Endothelial cell of umbilical vein (primary cell): Measurements from ENCODE around the gene MAN2B2.

ENCODE experiments used
- CTCF ChIP-seq, 2 donors: IDR thresholded peaks; 1 replicate in 1 of 2; 2 replicates in 1 of 2; pipeline ENCODE4 v1.5.1; 2011; ENCODE audit warnings: low read length in 2 of 2, mild to moderate bottlenecking in 2 of 2, moderate library complexity in 2 of 2, control low read depth in 1 of 2, inconsistent platforms in 1 of 2, low read depth in 1 of 2; ENCODE audit not compliant: insufficient read depth in 1 of 2; ENCODE audit errors: extremely low read depth in 1 of 2
- EZH2 ChIP-seq: IDR thresholded peaks from 2 replicates; pipeline ENCODE4 v1.6.1; 2012; ENCODE audit warnings: borderline replicate concordance, low read depth, mild to moderate bottlenecking, moderate library complexity, low read length, inconsistent platforms; ENCODE audit not compliant: severe bottlenecking
- FOS ChIP-seq: IDR thresholded peaks from 2 replicates; pipeline ENCODE4 v1.6.1; 2011; ENCODE audit warnings: mild to moderate bottlenecking, low read length, moderate library complexity, borderline replicate concordance; ENCODE audit not compliant: insufficient read depth
- MAX ChIP-seq: IDR thresholded peaks from 2 replicates; pipeline ENCODE4 v1.6.1; 2011; ENCODE audit not compliant: insufficient read depth, insufficient read length
- MYC ChIP-seq: IDR thresholded peaks from one replicate; pipeline ENCODE4 v1.6.1; 2011; ENCODE audit warnings: mild to moderate bottlenecking, low read depth, low read length
- POLR2A ChIP-seq: IDR thresholded peaks from 2 replicates; pipeline ENCODE4 v1.6.1; 2012; ENCODE audit warnings: low read depth, mild to moderate bottlenecking, control low read depth, low read length
- POLR2AphosphoS5 ChIP-seq: IDR thresholded peaks from 2 replicates; pipeline ENCODE4 v1.6.1; 2012; ENCODE audit warnings: low read depth, mild to moderate bottlenecking, control low read depth, low read length, moderate library complexity; ENCODE audit not compliant: insufficient read depth

DNA sequence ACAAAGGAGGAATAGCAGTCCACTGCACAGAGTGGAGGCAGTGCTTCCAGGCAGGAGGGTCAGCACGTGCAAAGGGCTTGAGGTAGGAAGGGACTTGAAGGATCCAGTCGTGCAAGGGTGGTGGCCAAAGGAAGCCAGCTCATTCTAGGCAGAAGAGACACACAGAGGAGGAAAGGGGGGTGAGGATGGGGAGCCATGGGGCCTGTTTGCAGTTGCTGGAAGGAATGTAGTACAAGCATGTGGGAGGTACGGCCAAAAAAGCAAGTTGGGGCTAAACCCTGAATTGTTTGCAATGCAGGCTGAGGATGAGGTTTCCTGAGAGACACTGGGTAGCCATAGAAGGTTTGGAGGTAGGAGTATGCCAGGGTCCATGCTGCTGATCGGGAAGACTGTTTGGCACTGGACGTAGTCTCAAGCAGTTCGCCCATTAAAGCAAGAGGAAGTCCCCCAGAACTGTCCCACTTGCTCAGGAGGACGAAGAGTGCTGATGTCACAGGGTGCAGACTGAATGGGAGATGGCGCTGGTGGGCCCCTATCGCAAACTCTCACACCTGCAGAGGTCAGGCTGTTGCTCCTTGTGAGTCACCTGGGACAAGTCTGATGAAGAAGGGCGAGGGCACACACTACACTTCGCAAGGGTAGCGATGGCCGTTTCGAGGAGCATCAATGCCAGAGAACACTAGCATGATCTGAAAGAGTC lies 9.1 kb upstream of the MAN2B2 start:
- TF ChIP-seq CTCF (IDR thresholded peaks at IDR 0.05; ENCODE audit: extremely low read depth in 1 of 2, insufficient read depth in 1 of 2, low read depth in 1 of 2, low read length in 2 of 2) (no peak), FOS (no peak), EZH2 (no peak), POLR2AphosphoS5 (no peak), POLR2A (no peak), MYC (no peak), MAX (no peak)
